Measurements from ENCODE around the gene FGF2.
"Not testable (repeated sequence)": the region's sequence is repeated elsewhere in the genome, so short reads cannot be mapped to it uniquely, and the experiment has no call there.

GRCh38 chr4:122786296-122786695 is 40.3 kb upstream of the FGF2 start:
- TF ChIP-seq, protein P1, sequence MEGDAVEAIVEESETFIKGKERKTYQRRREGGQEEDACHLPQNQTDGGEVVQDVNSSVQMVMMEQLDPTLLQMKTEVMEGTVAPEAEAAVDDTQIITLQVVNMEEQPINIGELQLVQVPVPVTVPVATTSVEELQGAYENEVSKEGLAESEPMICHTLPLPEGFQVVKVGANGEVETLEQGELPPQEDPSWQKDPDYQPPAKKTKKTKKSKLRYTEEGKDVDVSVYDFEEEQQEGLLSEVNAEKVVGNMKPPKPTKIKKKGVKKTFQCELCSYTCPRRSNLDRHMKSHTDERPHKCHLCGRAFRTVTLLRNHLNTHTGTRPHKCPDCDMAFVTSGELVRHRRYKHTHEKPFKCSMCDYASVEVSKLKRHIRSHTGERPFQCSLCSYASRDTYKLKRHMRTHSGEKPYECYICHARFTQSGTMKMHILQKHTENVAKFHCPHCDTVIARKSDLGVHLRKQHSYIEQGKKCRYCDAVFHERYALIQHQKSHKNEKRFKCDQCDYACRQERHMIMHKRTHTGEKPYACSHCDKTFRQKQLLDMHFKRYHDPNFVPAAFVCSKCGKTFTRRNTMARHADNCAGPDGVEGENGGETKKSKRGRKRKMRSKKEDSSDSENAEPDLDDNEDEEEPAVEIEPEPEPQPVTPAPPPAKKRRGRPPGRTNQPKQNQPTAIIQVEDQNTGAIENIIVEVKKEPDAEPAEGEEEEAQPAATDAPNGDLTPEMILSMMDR (IDR thresholded peaks at IDR 0.05) = not testable (repeated sequence)
- TF ChIP-seq POLR2A (IDR thresholded peaks at IDR 0.05) = not testable (repeated sequence)

Data from testis (tissue), 2 donors.